Activated CD8-positive, alpha-beta memory T cell treated with anti-CD3 and anti-CD28 coated beads, Interleukin-2, amount 50 U/mL, for 48 hours (primary cell): ENCODE measurements around the gene KDM4B.
"Not testable (repeated sequence)": the region's sequence is repeated elsewhere in the genome, so short reads cannot be mapped to it uniquely, and the experiment has no call there.

Experiments used
- DNase-seq: peaks from one replicate; pipeline ENCODE4 v3.0.0-alpha.2; 2020

KDM4B gene

DNA sequence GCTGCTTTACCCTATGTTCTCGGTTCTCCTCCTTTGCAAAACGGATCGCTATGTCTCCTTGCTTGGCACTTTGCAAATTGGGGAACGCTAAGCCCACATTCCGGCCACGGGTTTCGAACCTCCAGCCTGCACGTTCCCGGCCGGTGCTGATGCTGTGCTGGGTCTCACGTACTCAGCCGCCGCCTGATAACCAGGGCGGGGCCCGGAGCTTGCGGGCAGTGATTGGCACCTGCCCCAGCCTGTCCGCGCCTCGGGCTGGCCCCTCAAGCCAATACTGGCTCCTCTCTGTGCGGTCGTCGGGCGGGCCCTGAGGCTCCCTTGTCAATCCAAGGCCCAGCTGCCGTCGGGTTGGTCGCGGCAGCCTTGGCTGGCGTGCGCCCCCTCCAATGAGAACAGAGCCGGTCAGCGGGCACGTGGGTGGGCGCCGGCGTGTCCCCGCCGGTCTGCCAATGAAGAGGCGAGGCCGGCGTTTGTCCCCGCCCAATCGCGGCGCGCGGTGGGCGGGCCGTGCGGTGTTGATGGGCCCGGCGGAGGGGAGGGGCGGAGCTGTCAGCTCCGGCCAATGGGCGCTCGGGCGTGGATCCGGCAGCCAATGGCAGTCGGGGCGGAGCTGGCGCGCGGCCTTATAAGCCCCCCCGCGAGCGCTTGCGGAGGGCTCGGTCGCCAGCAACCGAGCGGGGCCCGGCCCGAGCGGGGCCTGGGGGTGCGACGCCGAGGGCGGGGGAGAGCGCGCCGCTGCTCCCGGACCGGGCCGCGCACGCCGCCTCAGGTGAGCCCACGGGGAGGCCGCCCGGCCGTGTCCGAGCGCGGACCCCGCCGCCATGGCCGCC lies at the start of gene KDM4B:
Gene KDM4B, plus strand, starts transcription at position 652 of the 830 bp plus-strand sequence. CDS start 63,778 bp downstream, outside the sequence.
- DNase-seq: peak; percentile 99

GRCh38 chr19:4922530-4923275 lies 46.2 kb upstream of the KDM4B start:
- DNase-seq: no peak

GRCh38 chr19:4923276-4923747 lies 45.6 kb upstream of the KDM4B start:
- DNase-seq: no peak

- no peak for DNase-seq
These were observed 39.7 kb upstream of the KDM4B start for GRCh38 chr19:4929186-4929585.

DNA sequence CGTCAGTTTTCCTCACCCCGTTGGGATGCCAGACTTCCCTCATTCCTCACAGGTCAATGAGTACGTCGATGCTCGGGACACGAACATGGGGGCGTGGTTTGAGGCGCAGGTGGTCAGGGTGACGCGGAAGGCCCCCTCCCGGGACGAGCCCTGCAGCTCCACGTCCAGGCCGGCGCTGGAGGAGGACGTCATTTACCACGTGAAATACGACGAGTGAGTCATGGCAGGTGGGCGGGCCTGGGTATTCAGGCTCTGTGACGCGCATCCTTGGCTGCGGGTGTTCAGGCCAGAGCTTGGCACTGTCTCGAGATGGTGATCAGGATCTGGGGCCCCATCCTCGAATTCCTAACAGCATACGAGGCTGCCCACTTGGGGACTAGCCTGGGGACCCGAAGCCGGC lies 38.2 kb upstream of the KDM4B start:
- DNase-seq: no peak

GRCh38 chr19:4932711-4933110 lies 36.2 kb upstream of the KDM4B start:
- DNase-seq: no peak

- DNase-seq: no peak
These were observed 35.4 kb upstream of the KDM4B start for GRCh38 chr19:4933528-4933927.

- DNase-seq: no peak
These were observed 33.5 kb upstream of the KDM4B start for GRCh38 chr19:4935444-4935843.

- no peak for DNase-seq
These were observed 31.9 kb upstream of the KDM4B start for GRCh38 chr19:4937060-4937459.

- DNase-seq: not testable (repeated sequence)
These were observed 30.5 kb upstream of the KDM4B start for GRCh38 chr19:4938461-4938860.

DNA sequence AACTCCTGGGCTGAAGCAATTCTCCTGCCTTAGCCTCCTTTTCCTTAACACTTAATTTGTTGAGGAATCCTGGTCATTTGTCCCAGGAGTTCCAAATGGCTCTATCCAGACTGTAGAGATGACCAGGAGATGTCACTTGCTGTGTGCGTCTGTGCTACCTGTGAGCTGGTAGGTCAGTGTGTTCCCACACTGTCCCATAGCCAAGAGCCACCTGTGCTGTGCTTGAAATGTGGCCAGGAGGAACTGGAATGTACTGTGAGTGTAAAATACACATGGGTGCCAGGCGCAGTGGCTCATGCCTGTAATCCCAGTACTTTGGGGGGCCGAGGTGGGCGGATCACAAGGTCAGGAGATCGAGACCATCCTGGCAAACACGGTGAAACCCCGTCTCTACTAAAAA lies 29.4 kb upstream of the KDM4B start:
- DNase-seq: no peak

DNA sequence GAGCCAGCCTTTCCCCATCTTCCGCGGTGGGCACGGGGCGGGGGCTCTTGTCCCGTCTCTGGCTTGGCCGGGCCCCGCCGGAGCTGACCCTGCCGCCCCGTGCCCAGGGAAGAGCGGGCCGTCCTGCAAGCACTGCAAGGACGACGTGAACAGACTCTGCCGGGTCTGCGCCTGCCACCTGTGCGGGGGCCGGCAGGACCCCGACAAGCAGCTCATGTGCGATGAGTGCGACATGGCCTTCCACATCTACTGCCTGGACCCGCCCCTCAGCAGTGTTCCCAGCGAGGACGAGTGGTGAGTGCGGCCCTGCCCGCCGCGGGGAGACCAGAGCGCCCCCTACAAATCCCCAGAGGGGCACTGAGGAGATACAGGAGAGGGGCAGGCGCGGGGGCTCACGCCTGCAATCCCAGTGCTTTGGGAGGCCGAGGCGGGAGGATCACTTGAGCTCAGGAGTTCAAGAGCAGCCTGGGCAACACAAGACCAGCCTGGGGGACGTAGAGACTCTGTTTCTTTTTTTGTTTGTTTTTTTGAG lies 27.2 kb upstream of the KDM4B start:
- DNase-seq: not testable (repeated sequence)

GRCh38 chr19:4950650-4951049 lies 18.3 kb upstream of the KDM4B start:
- DNase-seq: not testable (repeated sequence)

GRCh38 chr19:4951656-4952055 lies 17.3 kb upstream of the KDM4B start:
- no peak for DNase-seq

DNA sequence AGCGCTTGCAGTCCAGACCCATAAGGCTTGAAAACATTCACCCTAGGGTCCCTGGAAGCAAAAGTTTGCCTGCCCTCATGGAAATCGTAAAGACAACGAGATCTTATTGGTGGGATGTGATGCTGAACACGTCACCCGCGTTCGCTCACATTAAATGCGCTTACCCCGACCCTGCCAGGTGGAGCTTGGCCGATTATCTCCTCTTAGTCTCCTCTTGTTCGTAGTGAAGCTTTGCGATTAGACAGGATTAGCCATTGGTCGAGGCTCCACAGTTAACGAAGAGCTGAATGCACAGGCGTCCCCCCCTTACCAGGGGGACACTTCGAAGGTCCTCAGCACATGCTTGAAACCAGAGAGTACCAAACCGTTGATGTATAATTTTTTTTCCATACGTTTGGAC lies 16.0 kb upstream of the KDM4B start:
- no peak for DNase-seq

GRCh38 chr19:4954320-4955149 lies 14.4 kb upstream of the KDM4B start:
- DNase-seq: not testable (repeated sequence)

GRCh38 chr19:4955274-4955673 lies 13.6 kb upstream of the KDM4B start:
- DNase-seq: no peak

- no peak for DNase-seq
These were observed 10.9 kb upstream of the KDM4B start for GRCh38 chr19:4957981-4958380.

GRCh38 chr19:4962085-4962619 lies 6.8 kb upstream of the KDM4B start:
- DNase-seq: no peak

- no peak for DNase-seq
These were observed 3.9 kb upstream of the KDM4B start for GRCh38 chr19:4965061-4965460.

- no peak for DNase-seq
These were observed 2.3 kb upstream of the KDM4B start for GRCh38 chr19:4966591-4966990.

- no peak for DNase-seq
These were observed 1.0 kb upstream of the KDM4B start for GRCh38 chr19:4967738-4968461.
